ENCODE results near the gene TRIP4.
"Not testable (repeated sequence)": the region's sequence is repeated elsewhere in the genome, so short reads cannot be mapped to it uniquely, and the experiment has no call there.

TRIP4 gene

GRCh38 chr15:64478863-64479262, 91.2 kb downstream of the TRIP4 start:
- no peak for DNase-seq (ENCODE audit: low read depth in 2 of 3, low spot score in 2 of 3)

- DNase-seq (ENCODE audit: low read depth in 2 of 3, low spot score in 2 of 3) = no peak
Observed at GRCh38 chr15:64480891-64481290, 93.3 kb downstream of the TRIP4 start.

GRCh38 chr15:64483749-64484148, 96.1 kb downstream of the TRIP4 start:
- no peak for DNase-seq (ENCODE audit: low read depth in 2 of 3, low spot score in 2 of 3)

- no peak for DNase-seq (ENCODE audit: low read depth in 2 of 3, low spot score in 2 of 3)
Observed at GRCh38 chr15:64485796-64486195, 98.2 kb downstream of the TRIP4 start.

- no peak for DNase-seq (ENCODE audit: low read depth in 2 of 3, low spot score in 2 of 3)
Observed at GRCh38 chr15:64490598-64491259, 103.1 kb downstream of the TRIP4 start.

GRCh38 chr15:64493641-64494040, 106.0 kb downstream of the TRIP4 start:
- DNase-seq (ENCODE audit: low read depth in 2 of 3, low spot score in 2 of 3) = no peak

GRCh38 chr15:64495968-64496367, 108.3 kb downstream of the TRIP4 start:
- DNase-seq (ENCODE audit: low read depth in 2 of 3, low spot score in 2 of 3) = not testable (repeated sequence)

GRCh38 chr15:64500695-64501395, 113.2 kb downstream of the TRIP4 start:
- DNase-seq (ENCODE audit: low read depth in 2 of 3, low spot score in 2 of 3) = no peak

GRCh38 chr15:64501396-64501715, 113.7 kb downstream of the TRIP4 start:
- DNase-seq (ENCODE audit: low read depth in 2 of 3, low spot score in 2 of 3) = no peak

- DNase-seq (ENCODE audit: low read depth in 2 of 3, low spot score in 2 of 3) = no peak
Observed at GRCh38 chr15:64502151-64502550, 114.5 kb downstream of the TRIP4 start.

GRCh38 chr15:64502551-64502950, 114.9 kb downstream of the TRIP4 start:
- DNase-seq (ENCODE audit: low read depth in 2 of 3, low spot score in 2 of 3) = no peak

GRCh38 chr15:64503197-64503596, 115.6 kb downstream of the TRIP4 start:
- no peak for DNase-seq (ENCODE audit: low read depth in 2 of 3, low spot score in 2 of 3)

GRCh38 chr15:64503640-64504039, 116.0 kb downstream of the TRIP4 start:
- DNase-seq (ENCODE audit: low read depth in 2 of 3, low spot score in 2 of 3) = no peak

All from activated CD8-positive, alpha-beta memory T cell treated with anti-CD3 and anti-CD28 coated beads for 48 hours (primary cell).